ENCODE data around the gene ARHGEF12.

GRCh38 chr11:120288021-120288420 lies 48.2 kb upstream of the ARHGEF12 start:
- TF ChIP-seq CREB1 (CRISPR knock-in tag; IDR thresholded peaks at IDR 0.05; ENCODE audit: low read depth) (no peak), REST (IDR thresholded peaks at IDR 0.05; ENCODE audit: unreplicated experiment) (no peak), CTCF (conservative IDR thresholded peaks at IDR 0.05; ENCODE audit: low read depth in 2 of 2) (no peak), EZH2phosphoT487 (IDR thresholded peaks at IDR 0.05; ENCODE audit: unreplicated experiment) (no peak), NANOG (IDR thresholded peaks at IDR 0.05; ENCODE audit: borderline replicate concordance) (no peak), ZNF331 (CRISPR knock-in tag; IDR thresholded peaks at IDR 0.05; ENCODE audit: low read depth) (no peak), POLR2AphosphoS5 (IDR thresholded peaks at IDR 0.05; ENCODE audit: low read depth) (no peak), EZH2 (IDR thresholded peaks at IDR 0.05; ENCODE audit: low read depth, unreplicated experiment) (no peak), ETS1 (IDR thresholded peaks at IDR 0.05) (no peak), JUNB (IDR thresholded peaks at IDR 0.05; ENCODE audit: unreplicated experiment) (no peak), STAT1 (IDR thresholded peaks at IDR 0.05; ENCODE audit: unreplicated experiment) (no peak), ZNF114 (CRISPR knock-in tag; IDR thresholded peaks at IDR 0.05) (no peak), ZNF462 (CRISPR knock-in tag; IDR thresholded peaks at IDR 0.05) (no peak)
